Central memory CD8-positive, alpha-beta T cell (primary cell): Measurements from ENCODE around the gene PARS2.

ENCODE experiments used
- ATAC-seq: fragments of 150-1000 bp; cut with Tn5 transposase; replicated peaks from 2 replicates; pipeline ENCODE4 v1.10.0; 2022; ENCODE audit warnings: mild to moderate bottlenecking, moderate FRiP score, moderate number of reproducible peaks; ENCODE audit not compliant: poor library complexity, severe bottlenecking; ENCODE audit errors: extremely low read depth
- DNase-seq, 2 donors: peaks; one replicate each; pipeline ENCODE4 v3.0.0; 2021; ENCODE audit warnings: low spot score in 2 of 2
- H3K27ac Mint-ChIP-seq: one replicate; pipeline ENCODE4 v1.8.0; 2022; ENCODE audit warnings: low read depth, mild to moderate bottlenecking, moderate library complexity, mixed read lengths
- H3K27me3 Mint-ChIP-seq: one replicate; pipeline ENCODE4 v1.8.0; 2022; ENCODE audit warnings: mixed read lengths
- H3K36me3 Mint-ChIP-seq: one replicate; pipeline ENCODE4 v1.8.0; 2022; ENCODE audit warnings: mild to moderate bottlenecking, moderate library complexity, mixed read lengths; ENCODE audit not compliant: insufficient read depth
- H3K4me1 Mint-ChIP-seq: one replicate; pipeline ENCODE4 v1.8.0; 2022; ENCODE audit warnings: mixed read lengths
- H3K4me3 Mint-ChIP-seq: one replicate; pipeline ENCODE4 v1.8.0; 2022; ENCODE audit warnings: mild to moderate bottlenecking, moderate library complexity, mixed read lengths
- H3K9me3 Mint-ChIP-seq: one replicate; pipeline ENCODE4 v1.8.0; 2022; ENCODE audit warnings: mixed read lengths

PARS2 gene

DNA sequence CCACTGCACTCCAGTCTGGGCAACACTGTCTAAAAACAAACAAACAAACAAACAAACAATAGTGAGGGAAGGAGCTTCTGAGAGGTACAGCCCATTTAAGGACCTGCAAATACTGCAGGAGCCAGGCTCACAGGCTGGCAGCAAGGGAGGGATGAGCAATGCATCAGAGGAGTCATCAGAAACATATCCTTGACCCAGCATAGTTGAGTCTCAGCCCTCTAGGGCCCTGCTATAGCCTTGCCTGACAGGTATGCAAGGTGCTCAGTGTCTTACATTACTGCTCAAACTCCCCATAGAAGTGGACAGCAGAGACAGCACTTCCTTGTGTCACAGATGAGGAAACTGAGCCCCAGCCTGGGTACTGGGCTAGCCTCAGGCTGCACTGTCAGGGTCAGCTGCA, 55.9 kb downstream of the PARS2 start:
- peaks cover 25% of the 10 kb centered on the region for H3K27me3 Mint-ChIP-seq
- peaks cover 3% of the 10 kb centered on the region for H3K36me3 Mint-ChIP-seq
- H3K4me3 Mint-ChIP-seq, result no peak overlapping the region
- ATAC-seq (no peak), DNase-seq (no peak)
- H3K4me1 Mint-ChIP-seq, result no peaks in the 10 kb centered on the region
- no peaks in the 10 kb centered on the region for H3K9me3 Mint-ChIP-seq
- H3K27ac Mint-ChIP-seq, result no peak overlapping the region
